SK-N-SH treated with all-trans-retinoic acid at 6 μM for 48 hours (cell line): ENCODE measurements around the gene FBXO3.

Experiments used
- ATAC-seq: fragments of 200-7000 bp; cut with Tn5 transposase; 3 replicates; pipeline ENCODE4 v1.9.1; 2020; ENCODE audit warnings: mild to moderate bottlenecking, moderate library complexity
- ARNTL ChIP-seq: fragments of 450-650 bp; formaldehyde crosslinking; IDR thresholded peaks from 2 replicates; pipeline ENCODE4 v1.5.0; 2020; ENCODE audit warnings: low read depth, mild to moderate bottlenecking, moderate library complexity, borderline replicate concordance
- BACH2 ChIP-seq: fragments of 250-450 bp; sonication (Bioruptor Pico); IDR thresholded peaks from 2 replicates; pipeline ENCODE4 v1.9.0; 2021; ENCODE audit warnings: mild to moderate bottlenecking, borderline replicate concordance
- CSDC2 ChIP-seq: fragments of 250-450 bp; sonication (Bioruptor Pico); IDR thresholded peaks from 2 replicates; pipeline ENCODE4 v1.5.0; 2020; ENCODE audit warnings: mild to moderate bottlenecking, moderate library complexity
- ESRRG ChIP-seq: fragments of 250-450 bp; sonication (Bioruptor Pico); IDR thresholded peaks from 2 replicates; pipeline ENCODE4 v1.6.1; 2021; ENCODE audit warnings: mild to moderate bottlenecking
- GLIS3 ChIP-seq: fragments of 250-450 bp; sonication (Bioruptor Pico); IDR thresholded peaks from 2 replicates; pipeline ENCODE4 v1.5.0; 2020; ENCODE audit warnings: mild to moderate bottlenecking, moderate library complexity
- ISL1 ChIP-seq: fragments of 250-450 bp; sonication (Bioruptor Pico); IDR thresholded peaks from 2 replicates; pipeline ENCODE4 v2.1.2; 2022; ENCODE audit warnings: mild to moderate bottlenecking, moderate library complexity
- OSR1 ChIP-seq: fragments of 250-450 bp; sonication (Bioruptor Pico); IDR thresholded peaks from 2 replicates; pipeline ENCODE4 v1.8.0; 2022; ENCODE audit warnings: moderate library complexity, mild to moderate bottlenecking, inconsistent platforms
- PATZ1 ChIP-seq: fragments of 250-450 bp; sonication (Bioruptor Pico); IDR thresholded peaks from 2 replicates; pipeline ENCODE4 v1.8.0; 2020; ENCODE audit warnings: mild to moderate bottlenecking, moderate library complexity, borderline replicate concordance
- POU6F1 ChIP-seq: fragments of 250-450 bp; sonication (Bioruptor Pico); IDR thresholded peaks from 2 replicates; pipeline ENCODE4 v1.8.0; 2021; ENCODE audit warnings: low read depth, mild to moderate bottlenecking, moderate library complexity, borderline replicate concordance
- PPARA ChIP-seq: fragments of 250-450 bp; sonication (Bioruptor Pico); IDR thresholded peaks from 2 replicates; pipeline ENCODE4 v1.5.0; 2020; ENCODE audit warnings: mild to moderate bottlenecking, borderline replicate concordance
- SNAI2 ChIP-seq: fragments of 250-450 bp; sonication (Bioruptor Pico); IDR thresholded peaks from 2 replicates; pipeline ENCODE4 v1.5.0; 2020; ENCODE audit warnings: mild to moderate bottlenecking, moderate library complexity
- TOX ChIP-seq: fragments of 250-450 bp; sonication (Bioruptor Pico); IDR thresholded peaks from 2 replicates; pipeline ENCODE4 v1.8.0; 2021; ENCODE audit warnings: mild to moderate bottlenecking, moderate library complexity, borderline replicate concordance
- TSHZ2 ChIP-seq: fragments of 250-450 bp; sonication (Bioruptor Pico); IDR thresholded peaks from 2 replicates; pipeline ENCODE4 v1.5.0; 2020; ENCODE audit warnings: mild to moderate bottlenecking, moderate library complexity
- ZC3H10 ChIP-seq: fragments of 250-450 bp; sonication (Bioruptor Pico); IDR thresholded peaks from 2 replicates; pipeline ENCODE4 v1.5.1; 2021; ENCODE audit warnings: mild to moderate bottlenecking, moderate library complexity
- ZFP3 ChIP-seq: fragments of 250-450 bp; sonication (Bioruptor Pico); IDR thresholded peaks from 2 replicates; pipeline ENCODE4 v1.5.0; 2020; ENCODE audit warnings: mild to moderate bottlenecking, moderate library complexity
- ZFP30 ChIP-seq: fragments of 450-650 bp; formaldehyde crosslinking; IDR thresholded peaks from 2 replicates; pipeline ENCODE4 v1.5.0; 2022; ENCODE audit warnings: mild to moderate bottlenecking, moderate library complexity
- ZNF565 ChIP-seq: fragments of 450-650 bp; formaldehyde crosslinking; conservative IDR thresholded peaks from 2 replicates; pipeline ENCODE4 v1.5.0; 2020; ENCODE audit warnings: low read depth, mild to moderate bottlenecking, moderate library complexity
- ZNF70 ChIP-seq: fragments of 450-650 bp; formaldehyde crosslinking; IDR thresholded peaks from 2 replicates; pipeline ENCODE4 v1.5.0; 2020; ENCODE audit warnings: mild to moderate bottlenecking, moderate library complexity
- ZNF8 ChIP-seq: fragments of 450-650 bp; formaldehyde crosslinking; IDR thresholded peaks from 2 replicates; pipeline ENCODE4 v1.5.0; 2020; ENCODE audit warnings: mild to moderate bottlenecking, moderate library complexity
- TF ChIP-seq, protein P1 (sequence below): fragments of 250-450 bp; sonication (Bioruptor Pico); IDR thresholded peaks from 2 replicates; pipeline ENCODE4 v1.5.1; 2021; ENCODE audit warnings: mild to moderate bottlenecking, moderate library complexity
- TF ChIP-seq, protein P2 (sequence below): fragments of 250-450 bp; sonication (Bioruptor Pico); IDR thresholded peaks from 2 replicates; pipeline ENCODE4 v1.5.1; 2020; ENCODE audit warnings: low read depth, mild to moderate bottlenecking, moderate library complexity

The FBXO3 gene

GRCh38 chr11:33712436-33712835, 61.9 kb downstream of the FBXO3 start:
- no peak for ATAC-seq
- TF ChIP-seq TOX (CRISPR knock-in tag) (no peak), PPARA (no peak), ZNF8 (CRISPR knock-in tag) (no peak), ZNF565 (CRISPR knock-in tag) (no peak), POU6F1 (CRISPR knock-in tag) (no peak), BACH2 (CRISPR knock-in tag) (no peak), ZNF70 (CRISPR knock-in tag) (no peak), ESRRG (CRISPR knock-in tag) (no peak), ZFP3 (no peak), ARNTL (no peak)
- TF ChIP-seq, protein P1, sequence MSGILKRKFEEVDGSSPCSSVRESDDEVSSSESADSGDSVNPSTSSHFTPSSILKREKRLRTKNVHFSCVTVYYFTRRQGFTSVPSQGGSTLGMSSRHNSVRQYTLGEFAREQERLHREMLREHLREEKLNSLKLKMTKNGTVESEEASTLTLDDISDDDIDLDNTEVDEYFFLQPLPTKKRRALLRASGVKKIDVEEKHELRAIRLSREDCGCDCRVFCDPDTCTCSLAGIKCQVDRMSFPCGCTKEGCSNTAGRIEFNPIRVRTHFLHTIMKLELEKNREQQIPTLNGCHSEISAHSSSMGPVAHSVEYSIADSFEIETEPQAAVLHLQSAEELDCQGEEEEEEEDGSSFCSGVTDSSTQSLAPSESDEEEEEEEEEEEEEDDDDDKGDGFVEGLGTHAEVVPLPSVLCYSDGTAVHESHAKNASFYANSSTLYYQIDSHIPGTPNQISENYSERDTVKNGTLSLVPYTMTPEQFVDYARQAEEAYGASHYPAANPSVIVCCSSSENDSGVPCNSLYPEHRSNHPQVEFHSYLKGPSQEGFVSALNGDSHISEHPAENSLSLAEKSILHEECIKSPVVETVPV = no peak

DNA sequence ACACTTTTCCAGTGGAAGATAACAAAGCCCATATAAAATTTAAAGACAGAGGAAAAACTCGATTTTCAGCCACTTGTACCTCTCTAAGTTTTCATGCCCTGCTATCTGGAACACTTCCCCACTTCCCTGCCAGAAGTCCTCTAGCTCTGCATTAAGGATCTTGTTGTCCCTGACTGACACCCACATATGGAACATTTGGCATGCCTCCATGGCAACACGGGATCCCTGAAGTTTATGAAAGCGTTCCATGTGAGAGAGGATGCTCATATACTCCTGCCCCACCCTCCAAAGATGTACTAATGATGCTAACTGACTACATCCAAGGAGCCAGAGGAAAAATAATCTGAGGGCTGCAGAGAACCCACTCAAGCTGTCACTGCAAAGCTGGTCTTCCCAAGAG, 64.9 kb downstream of the FBXO3 start:
- TF ChIP-seq ZFP3 (no peak), BACH2 (CRISPR knock-in tag) (no peak), PPARA (no peak), ZFP30 (CRISPR knock-in tag) (no peak), PATZ1 (no peak), SNAI2 (no peak), ZC3H10 (CRISPR knock-in tag) (no peak), ZNF565 (CRISPR knock-in tag) (no peak), POU6F1 (CRISPR knock-in tag) (no peak), TSHZ2 (CRISPR knock-in tag) (no peak), ZNF70 (CRISPR knock-in tag) (no peak), TOX (CRISPR knock-in tag) (no peak), OSR1 (CRISPR knock-in tag) (no peak), ISL1 (no peak), CSDC2 (no peak), ARNTL (no peak), ESRRG (CRISPR knock-in tag) (no peak), GLIS3 (CRISPR knock-in tag) (no peak)
- TF ChIP-seq, protein P1 = no peak
- TF ChIP-seq, protein P2, sequence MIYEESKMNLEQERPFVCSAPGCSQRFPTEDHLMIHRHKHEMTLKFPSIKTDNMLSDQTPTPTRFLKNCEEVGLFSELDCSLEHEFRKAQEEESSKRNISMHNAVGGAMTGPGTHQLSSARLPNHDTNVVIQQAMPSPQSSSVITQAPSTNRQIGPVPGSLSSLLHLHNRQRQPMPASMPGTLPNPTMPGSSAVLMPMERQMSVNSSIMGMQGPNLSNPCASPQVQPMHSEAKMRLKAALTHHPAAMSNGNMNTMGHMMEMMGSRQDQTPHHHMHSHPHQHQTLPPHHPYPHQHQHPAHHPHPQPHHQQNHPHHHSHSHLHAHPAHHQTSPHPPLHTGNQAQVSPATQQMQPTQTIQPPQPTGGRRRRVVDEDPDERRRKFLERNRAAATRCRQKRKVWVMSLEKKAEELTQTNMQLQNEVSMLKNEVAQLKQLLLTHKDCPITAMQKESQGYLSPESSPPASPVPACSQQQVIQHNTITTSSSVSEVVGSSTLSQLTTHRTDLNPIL (CRISPR knock-in tag) = no peak

More for the DNA sequence above, 64.9 kb downstream of the FBXO3 start:
- no peak for ATAC-seq
